K562 (cell line): ENCODE data around the gene TIMP1. TPM values are rescaled to one million over a fixed set of nuclear protein-coding genes. Genes with fewer than 3 reads are reported as not detected.

Source experiments
- ARHGAP35 ChIP-seq: fragments of 450-650 bp; IDR thresholded peaks from 2 replicates; pipeline ENCODE4 v1.6.1; 2018; ENCODE audit not compliant: partially characterized antibody
- ASH1L ChIP-seq: fragments of 450-650 bp; IDR thresholded peaks from 2 replicates; pipeline ENCODE4 v1.6.1; 2018; ENCODE audit warnings: borderline replicate concordance, mild to moderate bottlenecking, low read depth; ENCODE audit not compliant: partially characterized antibody
- CCAR2 ChIP-seq: fragments of 200-400 bp; formaldehyde crosslinking; IDR thresholded peaks from 2 replicates; pipeline ENCODE4 v1.6.1; 2017; ENCODE audit warnings: mild to moderate bottlenecking, low read depth, low read length
- DPF2 ChIP-seq: fragments of 450-650 bp; IDR thresholded peaks from 2 replicates; pipeline ENCODE4 v1.6.1; 2016
- MEF2A ChIP-seq: IDR thresholded peaks from 2 replicates; pipeline ENCODE4 v1.6.1; 2011; ENCODE audit warnings: low read depth, mild to moderate bottlenecking, low read length, moderate library complexity; ENCODE audit not compliant: control insufficient read depth
- RBM39 ChIP-seq: fragments of 200-400 bp; formaldehyde crosslinking; optimal IDR thresholded peaks from 2 replicates; pipeline ENCODE3; 2018; ENCODE audit warnings: low read depth, low read length
- ZNF561 ChIP-seq: fragments of 450-650 bp; formaldehyde crosslinking; conservative IDR thresholded peaks from 2 replicates; pipeline ENCODE4 v1.4.0; 2020; ENCODE audit warnings: mild to moderate bottlenecking, moderate library complexity
- polyA plus RNA-seq, 8 experiments: library from polyadenylated mRNA; depleted of rRNA in 4 of 8; stranded (reverse) in 5 of 8; unstranded in 3 of 8; fragments of >200 nt; fragmentation: Nextera tagmentation in 2 of 8; fragmentation: Illumina TruSeq in 1 of 8; extraction: Ambion mirVana in 2 of 8; extraction: Trizol in 1 of 8; gene quantifications; 2 replicates each; pipeline versions ENCODE4 v1.2.1 to v1.2.3, GENCODE V29; 2011 to 2014; ENCODE audit warnings: inconsistent platforms in 1 of 8, missing spikeins in 1 of 8
- total RNA-seq, 7 experiments: library from RNA; depleted of rRNA in 6 of 7; stranded (reverse); fragments of >200 nt in 6 of 7; fragmentation: Illumina TruSeq in 2 of 7; extraction: Trizol in 2 of 7; gene quantifications; 2 replicates each; pipeline versions ENCODE4 v1.2.1 to v1.2.3, GENCODE V29; 2011 to 2021; ENCODE audit warnings: low replicate concordance in 1 of 7
- TF ChIP-seq, protein P1 (sequence below), 2 experiments: fragments of 450-650 bp; IDR thresholded peaks; 2 replicates each; pipeline ENCODE4 v1.6.1; 2016; ENCODE audit warnings: mild to moderate bottlenecking in 2 of 2, borderline replicate concordance in 1 of 2, low read depth in 1 of 2, moderate library complexity in 1 of 2
- TF ChIP-seq, protein P2 (sequence below): fragments of 250-450 bp; sonication (Bioruptor Pico); IDR thresholded peaks from 2 replicates; pipeline ENCODE4 v1.4.0; 2020
- TF ChIP-seq, protein P3 (sequence below): fragments of 450-650 bp; formaldehyde crosslinking; IDR thresholded peaks from 2 replicates; pipeline ENCODE4 v1.4.0; 2020; ENCODE audit warnings: mild to moderate bottlenecking, moderate library complexity
- TF ChIP-seq, protein P4 (sequence below): fragments of 250-450 bp; sonication (Bioruptor Pico); IDR thresholded peaks from 2 replicates; pipeline ENCODE4 v1.9.0; 2021; ENCODE audit warnings: mild to moderate bottlenecking, inconsistent platforms

Gene TIMP1
- total and polyA plus RNA-seq, 9 of the 15 experiments (the other 6 are each of a cell fraction or from before 2014, with no cell fraction given), result 115 to 699 (median 273) TPM

DNA sequence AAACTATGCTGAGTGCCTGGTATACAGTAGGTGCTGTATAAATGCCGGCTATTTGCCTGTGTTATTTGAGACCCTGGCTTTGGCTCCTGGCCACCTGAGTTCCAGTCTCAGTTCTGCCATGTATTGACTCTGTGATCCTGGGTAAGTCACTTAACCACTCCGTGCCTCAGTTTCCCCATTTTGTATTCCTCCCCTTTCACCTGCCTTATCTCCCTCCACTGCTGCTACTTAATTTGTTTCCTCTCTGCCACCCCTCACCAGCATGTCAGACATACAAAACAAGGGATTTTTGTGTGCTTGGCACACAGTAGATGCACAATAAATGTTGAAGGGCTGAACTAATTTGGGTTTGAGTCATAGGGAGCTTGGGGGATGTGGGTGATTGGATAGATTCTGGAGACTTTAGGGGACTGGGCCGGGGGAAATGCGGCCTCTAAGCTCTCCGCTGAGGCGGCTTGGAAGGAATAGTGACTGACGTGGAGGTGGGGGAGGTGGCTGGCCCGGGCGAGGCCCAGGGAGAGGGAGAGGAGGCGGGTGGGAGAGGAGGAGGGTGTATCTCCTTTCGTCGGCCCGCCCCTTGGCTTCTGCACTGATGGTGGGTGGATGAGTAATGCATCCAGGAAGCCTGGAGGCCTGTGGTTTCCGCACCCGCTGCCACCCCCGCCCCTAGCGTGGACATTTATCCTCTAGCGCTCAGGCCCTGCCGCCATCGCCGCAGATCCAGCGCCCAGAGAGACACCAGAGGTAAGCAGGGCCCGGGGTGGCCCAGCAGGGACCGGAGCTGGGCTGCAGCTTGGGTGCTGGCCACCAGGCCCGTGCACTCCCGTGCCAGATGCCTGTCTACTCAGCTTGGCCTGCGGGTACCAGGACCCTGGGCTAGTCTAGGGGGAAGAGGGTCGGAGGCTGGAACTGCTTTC is at the start of gene TIMP1 (continued):
- no peak for TF ChIP-seq ASH1L
- no peak for TF ChIP-seq ARHGAP35
- TF ChIP-seq, protein P1, sequence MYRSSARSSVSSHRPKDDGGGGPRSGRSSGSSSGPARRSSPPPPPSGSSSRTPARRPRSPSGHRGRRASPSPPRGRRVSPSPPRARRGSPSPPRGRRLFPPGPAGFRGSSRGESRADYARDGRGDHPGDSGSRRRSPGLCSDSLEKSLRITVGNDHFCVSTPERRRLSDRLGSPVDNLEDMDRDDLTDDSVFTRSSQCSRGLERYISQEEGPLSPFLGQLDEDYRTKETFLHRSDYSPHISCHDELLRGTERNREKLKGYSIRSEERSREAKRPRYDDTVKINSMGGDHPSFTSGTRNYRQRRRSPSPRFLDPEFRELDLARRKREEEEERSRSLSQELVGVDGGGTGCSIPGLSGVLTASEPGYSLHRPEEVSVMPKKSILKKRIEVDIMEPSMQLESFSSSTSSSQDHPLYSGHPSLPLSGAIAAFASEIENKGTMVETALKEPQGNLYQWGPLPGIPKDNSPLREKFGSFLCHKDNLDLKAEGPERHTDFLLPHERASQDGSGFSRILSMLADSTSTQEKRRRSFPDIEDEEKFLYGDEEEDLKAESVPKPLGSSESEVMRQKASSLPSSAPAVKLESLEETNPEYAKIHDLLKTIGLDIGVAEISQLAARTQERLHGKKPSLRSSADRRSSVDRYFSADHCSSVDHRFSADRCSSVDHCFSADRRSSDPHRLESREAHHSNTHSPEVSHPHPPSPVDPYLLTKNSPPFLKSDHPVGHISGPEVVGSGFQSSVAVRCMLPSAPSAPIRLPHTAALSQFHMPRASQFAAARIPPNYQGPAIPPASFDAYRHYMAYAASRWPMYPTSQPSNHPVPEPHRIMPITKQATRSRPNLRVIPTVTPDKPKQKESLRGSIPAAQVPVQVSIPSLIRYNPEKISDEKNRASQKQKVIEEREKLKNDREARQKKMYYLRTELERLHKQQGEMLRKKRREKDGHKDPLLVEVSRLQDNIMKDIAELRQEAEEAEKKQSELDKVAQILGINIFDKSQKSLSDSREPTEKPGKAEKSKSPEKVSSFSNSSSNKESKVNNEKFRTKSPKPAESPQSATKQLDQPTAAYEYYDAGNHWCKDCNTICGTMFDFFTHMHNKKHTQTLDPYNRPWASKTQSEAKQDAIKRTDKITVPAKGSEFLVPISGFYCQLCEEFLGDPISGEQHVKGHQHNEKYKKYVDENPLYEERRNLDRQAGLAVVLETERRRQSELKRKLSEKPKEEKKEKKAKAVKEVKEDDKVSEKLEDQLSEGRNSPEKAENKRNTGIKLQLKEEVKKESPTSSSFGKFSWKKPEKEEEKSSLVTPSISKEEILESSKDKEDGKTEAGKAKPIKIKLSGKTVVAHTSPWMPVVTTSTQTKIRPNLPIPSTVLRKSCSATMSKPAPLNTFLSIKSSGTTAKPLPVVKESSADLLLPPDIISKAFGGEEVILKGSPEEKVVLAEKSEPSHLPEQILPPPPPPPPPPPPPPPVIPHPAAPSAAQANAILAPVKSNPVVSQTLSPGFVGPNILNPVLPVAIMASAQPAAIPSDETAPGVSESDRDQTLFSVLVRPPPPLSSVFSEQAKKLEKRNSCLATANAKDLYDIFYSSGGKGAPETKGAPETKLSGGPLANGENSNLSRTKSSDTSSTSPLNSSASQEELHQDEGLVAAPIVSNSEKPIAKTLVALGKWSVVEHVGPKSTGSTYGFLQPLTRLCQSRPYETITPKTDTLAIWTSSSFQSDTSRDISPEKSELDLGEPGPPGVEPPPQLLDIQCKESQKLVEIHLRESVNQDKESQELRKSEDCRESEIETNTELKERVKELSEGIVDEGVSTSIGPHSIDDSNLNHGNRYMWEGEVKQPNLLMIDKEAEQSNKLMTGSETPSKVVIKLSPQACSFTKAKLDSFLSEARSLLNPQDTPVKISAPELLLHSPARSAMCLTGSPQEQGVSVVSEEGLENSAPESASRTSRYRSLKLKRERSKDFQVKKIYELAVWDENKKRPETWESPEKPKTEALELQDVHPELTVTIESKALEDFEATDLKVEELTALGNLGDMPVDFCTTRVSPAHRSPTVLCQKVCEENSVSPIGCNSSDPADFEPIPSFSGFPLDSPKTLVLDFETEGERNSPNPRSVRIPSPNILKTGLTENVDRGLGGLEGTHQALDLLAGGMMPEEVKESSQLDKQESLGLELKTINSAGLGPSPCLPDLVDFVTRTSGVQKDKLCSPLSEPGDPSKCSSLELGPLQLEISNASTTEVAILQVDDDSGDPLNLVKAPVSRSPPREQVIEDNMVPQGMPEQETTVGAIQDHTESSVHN (IDR thresholded peaks at IDR 0.05; ENCODE audit: borderline replicate concordance in 1 of 2, low read depth in 1 of 2), result no peak
- no peak for TF ChIP-seq ZNF561 (CRISPR knock-in tag)
- TF ChIP-seq, protein P2, sequence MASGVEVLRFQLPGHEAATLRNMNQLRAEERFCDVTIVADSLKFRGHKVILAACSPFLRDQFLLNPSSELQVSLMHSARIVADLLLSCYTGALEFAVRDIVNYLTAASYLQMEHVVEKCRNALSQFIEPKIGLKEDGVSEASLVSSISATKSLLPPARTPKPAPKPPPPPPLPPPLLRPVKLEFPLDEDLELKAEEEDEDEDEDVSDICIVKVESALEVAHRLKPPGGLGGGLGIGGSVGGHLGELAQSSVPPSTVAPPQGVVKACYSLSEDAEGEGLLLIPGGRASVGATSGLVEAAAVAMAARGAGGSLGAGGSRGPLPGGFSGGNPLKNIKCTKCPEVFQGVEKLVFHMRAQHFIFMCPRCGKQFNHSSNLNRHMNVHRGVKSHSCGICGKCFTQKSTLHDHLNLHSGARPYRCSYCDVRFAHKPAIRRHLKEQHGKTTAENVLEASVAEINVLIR, result no peak
- TF ChIP-seq, protein P3, sequence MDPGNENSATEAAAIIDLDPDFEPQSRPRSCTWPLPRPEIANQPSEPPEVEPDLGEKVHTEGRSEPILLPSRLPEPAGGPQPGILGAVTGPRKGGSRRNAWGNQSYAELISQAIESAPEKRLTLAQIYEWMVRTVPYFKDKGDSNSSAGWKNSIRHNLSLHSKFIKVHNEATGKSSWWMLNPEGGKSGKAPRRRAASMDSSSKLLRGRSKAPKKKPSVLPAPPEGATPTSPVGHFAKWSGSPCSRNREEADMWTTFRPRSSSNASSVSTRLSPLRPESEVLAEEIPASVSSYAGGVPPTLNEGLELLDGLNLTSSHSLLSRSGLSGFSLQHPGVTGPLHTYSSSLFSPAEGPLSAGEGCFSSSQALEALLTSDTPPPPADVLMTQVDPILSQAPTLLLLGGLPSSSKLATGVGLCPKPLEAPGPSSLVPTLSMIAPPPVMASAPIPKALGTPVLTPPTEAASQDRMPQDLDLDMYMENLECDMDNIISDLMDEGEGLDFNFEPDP (CRISPR knock-in tag), result no peak
- TF ChIP-seq MEF2A, result no peak
- TF ChIP-seq CCAR2, result no peak
- TF ChIP-seq, protein P4, sequence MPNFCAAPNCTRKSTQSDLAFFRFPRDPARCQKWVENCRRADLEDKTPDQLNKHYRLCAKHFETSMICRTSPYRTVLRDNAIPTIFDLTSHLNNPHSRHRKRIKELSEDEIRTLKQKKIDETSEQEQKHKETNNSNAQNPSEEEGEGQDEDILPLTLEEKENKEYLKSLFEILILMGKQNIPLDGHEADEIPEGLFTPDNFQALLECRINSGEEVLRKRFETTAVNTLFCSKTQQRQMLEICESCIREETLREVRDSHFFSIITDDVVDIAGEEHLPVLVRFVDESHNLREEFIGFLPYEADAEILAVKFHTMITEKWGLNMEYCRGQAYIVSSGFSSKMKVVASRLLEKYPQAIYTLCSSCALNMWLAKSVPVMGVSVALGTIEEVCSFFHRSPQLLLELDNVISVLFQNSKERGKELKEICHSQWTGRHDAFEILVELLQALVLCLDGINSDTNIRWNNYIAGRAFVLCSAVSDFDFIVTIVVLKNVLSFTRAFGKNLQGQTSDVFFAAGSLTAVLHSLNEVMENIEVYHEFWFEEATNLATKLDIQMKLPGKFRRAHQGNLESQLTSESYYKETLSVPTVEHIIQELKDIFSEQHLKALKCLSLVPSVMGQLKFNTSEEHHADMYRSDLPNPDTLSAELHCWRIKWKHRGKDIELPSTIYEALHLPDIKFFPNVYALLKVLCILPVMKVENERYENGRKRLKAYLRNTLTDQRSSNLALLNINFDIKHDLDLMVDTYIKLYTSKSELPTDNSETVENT (CRISPR knock-in tag), result peak; percentile 72; the same call in 1 of the 2 replicates
- TF ChIP-seq DPF2, result peak; percentile 77
- TF ChIP-seq RBM39, result no peak
